ENCODE measurements around the gene SHF. TPM values are rescaled to one million over a fixed set of nuclear protein-coding genes. Genes with fewer than 3 reads are reported as not detected.

The SHF gene
- total and polyA plus RNA-seq, 2 donors (not counting 1 experiment from before 2014, with no cell fraction given): 0.85 to 3.3 TPM

DNA sequence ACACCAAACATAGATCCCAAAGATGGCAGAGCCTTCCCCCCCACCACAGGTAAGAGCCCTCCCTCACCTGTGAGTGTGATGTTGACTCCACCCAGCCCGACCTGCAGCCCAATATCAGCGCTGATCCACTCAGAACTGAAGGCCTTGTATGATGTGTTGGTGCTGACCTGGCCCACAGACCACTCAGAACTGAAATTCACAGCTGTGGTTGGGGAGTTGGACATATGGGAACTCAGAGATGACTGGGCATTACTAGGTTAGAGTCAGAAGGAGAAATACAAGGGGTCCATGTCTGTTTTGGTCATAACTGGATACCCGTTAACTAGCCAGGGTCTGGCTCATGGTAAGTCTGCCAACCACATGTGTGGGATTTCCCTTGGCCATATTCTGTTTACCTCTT is 66.7 kb downstream of the SHF start:
- Histone ChIP-seq H3K4me3 (replicated peaks in 1 of 4; ENCODE audit: control extremely low read depth in 1 of 4, insufficient read depth in 1 of 4, low read depth in 3 of 4, low read length in 4 of 4) (no peak overlapping the region), H3K36me3 (ENCODE audit: control insufficient read depth, insufficient read depth, low read length) (no peaks in the 10 kb centered on the region), H2AFZ (ENCODE audit: low read length) (no peak overlapping the region), H4K20me1 (ENCODE audit: control insufficient read depth, extremely low read depth, insufficient read depth, low read length) (no peaks in the 10 kb centered on the region), H3K4me1 (ENCODE audit: control insufficient read depth, extremely low read depth, insufficient read depth, low read length) (peaks cover 2% of the 10 kb centered on the region), H3K79me2 (ENCODE audit: control insufficient read depth, insufficient read depth, low read length) (no peaks in the 10 kb centered on the region), H3K27me3 (ENCODE audit: control insufficient read depth, insufficient read depth, low read length) (peaks cover 30% of the 10 kb centered on the region), H3K4me2 (ENCODE audit: extremely low read depth, insufficient read depth, low read length) (no peak overlapping the region), H3K27ac (ENCODE audit: insufficient read depth, low read length) (no peak overlapping the region), H3K9me3 (ENCODE audit: control insufficient read depth, insufficient read depth, low read depth, low read length) (no peaks in the 10 kb centered on the region), H3K9ac (ENCODE audit: insufficient read depth, low read length) (no peak overlapping the region)
- no peak for TF ChIP-seq EZH2 (IDR thresholded peaks at IDR 0.05; ENCODE audit: low read length, missing control alignments)
- no peak for TF ChIP-seq CTCF (conservative IDR thresholded peaks at IDR 0.05 in 1 of 2, IDR thresholded peaks at IDR 0.05 in 1 of 2; ENCODE audit: low read depth in 1 of 2, low read length in 2 of 2)
- no peak for DNase-seq (ENCODE audit: low read depth in 2 of 2)

GRCh38 chr15:45120081-45120972 is 67.4 kb downstream of the SHF start:
- no peak for DNase-seq (ENCODE audit: low read depth in 2 of 2)
- Histone ChIP-seq H3K79me2 (ENCODE audit: control insufficient read depth, insufficient read depth, low read length) (no peaks in the 10 kb centered on the region), H3K36me3 (ENCODE audit: control insufficient read depth, insufficient read depth, low read length) (no peaks in the 10 kb centered on the region), H3K27ac (ENCODE audit: insufficient read depth, low read length) (no peak overlapping the region), H4K20me1 (ENCODE audit: control insufficient read depth, extremely low read depth, insufficient read depth, low read length) (no peaks in the 10 kb centered on the region), H2AFZ (ENCODE audit: low read length) (no peak overlapping the region), H3K27me3 (ENCODE audit: control insufficient read depth, insufficient read depth, low read length) (peaks cover 33% of the 10 kb centered on the region), H3K4me3 (replicated peaks in 1 of 4; ENCODE audit: control extremely low read depth in 1 of 4, insufficient read depth in 1 of 4, low read depth in 3 of 4, low read length in 4 of 4) (no peak overlapping the region), H3K4me2 (ENCODE audit: extremely low read depth, insufficient read depth, low read length) (no peak overlapping the region), H3K4me1 (ENCODE audit: control insufficient read depth, extremely low read depth, insufficient read depth, low read length) (peaks cover 2% of the 10 kb centered on the region), H3K9ac (ENCODE audit: insufficient read depth, low read length) (no peak overlapping the region), H3K9me3 (ENCODE audit: control insufficient read depth, insufficient read depth, low read depth, low read length) (no peaks in the 10 kb centered on the region)
- TF ChIP-seq EZH2 (IDR thresholded peaks at IDR 0.05; ENCODE audit: low read length, missing control alignments) (no peak), CTCF (conservative IDR thresholded peaks at IDR 0.05 in 1 of 2, IDR thresholded peaks at IDR 0.05 in 1 of 2; ENCODE audit: low read depth in 1 of 2, low read length in 2 of 2) (no peak)

- Histone ChIP-seq H3K27ac (ENCODE audit: insufficient read depth, low read length) (no peak overlapping the region), H3K4me1 (ENCODE audit: control insufficient read depth, extremely low read depth, insufficient read depth, low read length) (peaks cover 2% of the 10 kb centered on the region), H3K9ac (ENCODE audit: insufficient read depth, low read length) (no peak overlapping the region), H3K27me3 (ENCODE audit: control insufficient read depth, insufficient read depth, low read length) (peaks cover 42% of the 10 kb centered on the region), H3K9me3 (ENCODE audit: control insufficient read depth, insufficient read depth, low read depth, low read length) (no peaks in the 10 kb centered on the region), H2AFZ (ENCODE audit: low read length) (no peak overlapping the region), H3K4me3 (replicated peaks in 1 of 4; ENCODE audit: control extremely low read depth in 1 of 4, insufficient read depth in 1 of 4, low read depth in 3 of 4, low read length in 4 of 4) (no peak overlapping the region), H4K20me1 (ENCODE audit: control insufficient read depth, extremely low read depth, insufficient read depth, low read length) (no peaks in the 10 kb centered on the region), H3K79me2 (ENCODE audit: control insufficient read depth, insufficient read depth, low read length) (no peaks in the 10 kb centered on the region), H3K4me2 (ENCODE audit: extremely low read depth, insufficient read depth, low read length) (no peak overlapping the region), H3K36me3 (ENCODE audit: control insufficient read depth, insufficient read depth, low read length) (no peaks in the 10 kb centered on the region)
- no peak for TF ChIP-seq EZH2 (IDR thresholded peaks at IDR 0.05; ENCODE audit: low read length, missing control alignments)
- TF ChIP-seq CTCF (conservative IDR thresholded peaks at IDR 0.05 in 1 of 2, IDR thresholded peaks at IDR 0.05 in 1 of 2; ENCODE audit: low read depth in 1 of 2, low read length in 2 of 2): no peak
- DNase-seq (ENCODE audit: low read depth in 2 of 2): no peak
These were observed 68.8 kb downstream of the SHF start for GRCh38 chr15:45118996-45119395.
